Activated T-cell treated with anti-CD3 and anti-CD28 coated beads for 1 hour (primary cell): ENCODE results near the gene NAALADL2.

Experiments
- DNase-seq: peaks from one replicate; pipeline ENCODE4 v3.0.0-alpha.2; 2020; ENCODE audit warnings: low read depth

Gene NAALADL2

GRCh38 chr3:175852560-175852959, 993.4 kb downstream of the NAALADL2 start:
- no peak for DNase-seq

DNA sequence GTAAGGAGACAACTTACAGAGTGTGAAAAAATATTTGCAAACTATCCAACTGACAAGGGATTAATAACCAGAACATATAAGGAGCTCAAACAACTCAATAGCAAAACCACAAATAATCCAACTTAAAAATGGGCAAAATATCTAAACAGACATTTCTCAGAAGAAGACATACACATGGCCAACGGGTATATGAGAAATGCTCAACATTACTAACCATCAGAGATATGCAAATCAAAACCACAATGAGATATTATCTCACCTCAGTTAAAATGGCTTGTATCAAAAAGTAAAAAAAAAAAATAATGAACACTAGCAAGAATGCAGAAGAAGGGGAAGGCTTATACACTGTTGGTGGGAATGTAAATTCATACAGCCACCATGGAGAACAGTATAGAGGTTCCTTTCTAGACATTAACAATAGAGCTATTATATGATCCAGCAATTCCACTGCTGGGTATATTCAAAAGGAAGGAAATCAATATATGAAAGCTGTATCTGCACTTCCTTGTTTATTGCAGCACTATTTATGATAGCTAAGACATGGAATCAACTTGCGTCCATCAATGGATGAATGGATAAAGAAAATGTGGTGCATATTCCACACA, 998.6 kb downstream of the NAALADL2 start:
- DNase-seq = no peak
